Mammary microvascular endothelial cell (primary cell): Measurements from ENCODE around the gene KLHL17. TPM values are rescaled to one million over a fixed set of nuclear protein-coding genes. Genes with fewer than 3 reads are reported as not detected.

ENCODE experiments used
- total RNA-seq: library from RNA; depleted of rRNA; stranded (reverse); fragments of >200 nt; gene quantifications from 2 replicates; pipeline ENCODE4 v1.2.3, GENCODE V29; 2015

The KLHL17 gene
- total RNA-seq = 3.8 and 4.2 TPM in 2 replicates

GRCh38 chr1:960363-961131, at the start of gene KLHL17:
TSS of gene KLHL17 (plus strand) at chr1:960584. CDS start at chr1:960694, 110 bp downstream.

DNA sequence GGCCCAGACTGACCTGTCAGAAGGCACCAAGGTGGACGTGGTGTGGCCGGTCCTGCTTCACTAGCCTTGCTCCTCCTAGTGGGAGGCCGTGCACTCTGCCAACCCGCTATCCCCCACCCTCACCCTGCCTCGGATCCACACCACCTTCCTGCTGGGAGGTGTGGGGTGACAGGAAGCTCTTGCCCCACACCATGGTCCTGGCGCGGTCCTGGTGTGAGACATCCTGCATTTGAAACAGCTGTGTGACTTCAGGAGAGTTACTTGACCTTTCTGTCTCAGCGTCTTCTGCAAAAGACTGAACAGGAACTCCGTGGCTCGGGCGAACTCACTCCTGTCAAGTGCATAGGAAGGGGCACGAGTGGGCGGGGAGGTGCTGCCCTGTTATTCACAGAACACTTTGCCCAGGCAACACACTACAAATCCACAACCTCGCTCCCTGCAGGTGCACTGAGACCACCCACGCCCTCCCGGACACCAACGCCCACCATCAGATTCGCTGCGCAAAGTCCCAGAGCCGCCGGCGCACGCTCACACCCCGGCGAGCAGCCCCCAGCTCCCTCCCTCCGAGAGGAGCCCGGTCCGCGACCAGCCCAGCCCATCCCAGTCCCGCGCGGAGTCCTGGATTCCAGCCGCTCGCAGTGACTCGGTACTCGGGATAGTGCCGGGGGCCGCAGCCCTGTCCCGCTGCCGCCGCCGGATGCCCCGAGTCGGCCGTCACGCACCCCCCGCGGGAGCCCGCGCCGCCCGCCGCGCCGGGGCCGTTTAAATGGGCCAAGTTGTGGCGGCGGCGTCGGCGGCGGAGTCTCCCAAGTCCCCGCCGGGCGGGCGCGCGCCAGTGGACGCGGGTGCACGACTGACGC, 37.0 kb upstream of the KLHL17 start, which contains the start of gene SAMD11:
TSS of gene SAMD11 (plus strand) at position 793 of the 860 bp plus-strand sequence. CDS start 509 bp downstream, outside the sequence.

GRCh38 chr1:958823-959730, 1.3 kb upstream of the KLHL17 start, which contains the start of gene NOC2L:
TSS of gene NOC2L (minus strand) at chr1:959256. CDS start at chr1:959240, 16 bp downstream.

DNA sequence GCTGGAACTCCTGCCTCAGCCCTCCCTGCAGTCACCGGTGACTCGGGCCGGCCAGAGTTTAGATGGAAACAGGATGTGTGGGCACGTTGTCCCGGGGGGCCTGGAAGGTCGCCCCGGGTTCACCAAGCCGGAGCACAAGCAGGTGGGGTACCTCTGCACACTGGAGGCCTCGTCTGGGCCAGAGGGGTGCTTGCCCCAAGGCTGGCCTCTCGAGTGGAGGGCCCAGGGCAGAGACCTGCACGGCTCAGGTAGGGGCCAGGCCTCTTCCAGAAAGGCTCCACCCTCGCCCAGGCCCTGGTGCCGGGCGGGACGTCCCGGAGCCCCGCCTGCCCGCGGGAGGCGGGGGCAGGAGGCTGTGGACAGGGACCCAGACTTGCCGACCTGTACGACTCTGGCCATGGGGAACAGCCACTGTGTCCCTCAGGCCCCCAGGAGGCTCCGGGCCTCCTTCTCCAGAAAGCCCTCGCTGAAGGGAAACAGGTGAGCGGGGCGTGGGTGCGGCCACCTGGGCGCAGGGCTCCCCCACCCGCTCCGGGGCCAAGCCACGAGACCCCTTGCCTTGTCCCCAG, 5.8 kb downstream of the KLHL17 start, which contains the start of gene PLEKHN1:
TSS of gene PLEKHN1 (plus strand) at position 348 of the 569 bp plus-strand sequence. CDS start at position 398, 50 bp downstream.

DNA sequence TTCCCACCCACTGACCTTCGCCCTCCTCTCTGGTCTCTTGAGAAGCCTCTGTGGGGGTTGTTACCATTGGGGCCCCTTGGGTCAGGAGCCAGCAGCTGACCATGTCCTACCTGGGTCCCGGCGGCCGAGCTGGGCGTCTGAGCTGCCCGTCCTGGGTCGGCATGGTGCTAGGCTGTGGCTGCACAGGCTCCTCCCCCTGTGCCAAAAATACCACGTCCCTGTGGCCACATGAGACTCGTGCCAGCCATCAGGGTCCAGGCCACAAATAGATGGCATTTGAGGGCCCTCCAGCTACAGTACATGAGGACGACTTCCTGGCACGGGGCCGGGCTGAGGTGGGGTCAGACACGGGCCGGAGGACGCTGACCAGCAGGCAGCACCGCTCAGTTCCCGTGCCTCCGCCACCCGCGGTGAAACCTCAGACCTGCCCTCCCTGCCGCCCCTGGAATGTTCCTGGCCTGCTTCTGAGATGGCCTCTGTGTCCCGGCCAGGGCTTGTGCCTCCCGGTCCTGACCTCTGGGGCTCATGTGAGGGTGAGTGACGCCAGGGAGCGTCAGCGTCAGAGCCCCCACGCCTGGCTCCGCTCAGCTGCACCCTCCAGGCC, 21.7 kb downstream of the KLHL17 start, which contains the start of gene PERM1:
TSS of gene PERM1 (minus strand) at position 139 of the 604 bp plus-strand sequence. CDS start 1,064 bp downstream, outside the sequence.

GRCh38 chr1:999725-1000356, 39.5 kb downstream of the KLHL17 start, which contains the start of gene HES4:
TSS of gene HES4 (minus strand) at chr1:1000097. CDS start at chr1:999973, 124 bp downstream.

GRCh38 chr1:1013105-1013921, 52.9 kb downstream of the KLHL17 start, which contains the start of gene ISG15:
TSS of gene ISG15 (plus strand) at chr1:1013497. CDS start at chr1:1013574, 77 bp downstream.

Other genes starting within 250 kb of the KLHL17 start
- gene SAMD11, start 36.7 kb upstream of the KLHL17 start, total RNA-seq = 0.20 TPM in 1 of 2 replicates, not detected in the other
- 76.7 and 99.4 TPM in 2 replicates for gene NOC2L, start 1.3 kb upstream of the KLHL17 start, total RNA-seq
- 0.80 and 1.3 TPM in 2 replicates for gene PLEKHN1, start 5.9 kb downstream of the KLHL17 start, total RNA-seq
- not detected in 2 replicates for gene PERM1, start 21.5 kb downstream of the KLHL17 start, total RNA-seq
- gene HES4, start 39.5 kb downstream of the KLHL17 start, total RNA-seq = 12.7 and 14.3 TPM in 2 replicates
- 865 and 904 TPM in 2 replicates for gene ISG15, start 52.9 kb downstream of the KLHL17 start, total RNA-seq
- gene AGRN, start 59.5 kb downstream of the KLHL17 start, total RNA-seq = 107 and 115 TPM in 2 replicates
- not detected in 2 replicates for gene RNF223, start 113.7 kb downstream of the KLHL17 start, total RNA-seq
- gene C1orf159, start 155.5 kb downstream of the KLHL17 start, total RNA-seq = 14.0 and 15.6 TPM in 2 replicates
- gene TTLL10, start 213.3 kb downstream of the KLHL17 start, total RNA-seq = not detected in 2 replicates
- not detected in 2 replicates for gene TNFRSF18, start 246.0 kb downstream of the KLHL17 start, total RNA-seq